ENCODE measurements around the gene TP53I11. TPM values are rescaled to one million over a fixed set of nuclear protein-coding genes. Genes with fewer than 3 reads are reported as not detected.
A peak's percentile ranks its signal among the peaks of the same experiment; 100 is the strongest.

Gene TP53I11
- total and polyA plus RNA-seq, 9 of the 15 experiments (the other 6 are each of a cell fraction or from before 2014, with no cell fraction given), result 0.14 to 2.5 (median 1.2) TPM; not detected in 2

GRCh38 chr11:44903035-44903434 lies 47.6 kb downstream of the TP53I11 start:
- no peaks in the 10 kb centered on the region for H3K79me2 ChIP-seq (ENCODE audit: control insufficient read depth, insufficient read depth, low read length)
- peaks cover 0 to 22% of the 10 kb centered on the region in 2 experiments; a peak in 2 of 5 replicates for H3K27me3 ChIP-seq (ENCODE audit: control insufficient read depth in 2 of 2, insufficient read depth in 2 of 2, low read length in 2 of 2)
- no peaks in the 10 kb centered on the region for H3K36me3 ChIP-seq (ENCODE audit: control insufficient read depth, insufficient read depth, low read length)
- BruUV-seq (replicated peaks), result no TSS peak
- FAIRE-seq (no peak), DNase-seq (ENCODE audit: extremely low read depth in 1 of 4, low spot score in 3 of 4) (no peak), ATAC-seq (no peak)
- H3K4me1 ChIP-seq (replicated peaks in 1 of 2; ENCODE audit: control insufficient read depth in 2 of 2, insufficient read depth in 2 of 2, low read length in 2 of 2), result peaks cover 4 to 10% of the 10 kb centered on the region in 2 experiments; a peak in 4 of 5 replicates
- CTCF ChIA-PET (ENCODE audit: low intra/inter-chr PET ratio), result no interaction called here
- no peaks in the 10 kb centered on the region for H3K9me1 ChIP-seq (ENCODE audit: control insufficient read depth, insufficient read depth, low read length)
- no peaks in the 10 kb centered on the region for H4K20me1 ChIP-seq (replicated peaks; ENCODE audit: control insufficient read depth, insufficient read depth, low read length)
- intact Hi-C loops (cut with micrococcal nuclease) (no loop called here), in situ Hi-C loops (cut with MboI) (no loop called here)
- H3K4me3 ChIP-seq, result no peak overlapping the region
- no peak overlapping the region for H3K27ac ChIP-seq (ENCODE audit: extremely low read depth, low read depth, low read length)
- POLR2A ChIA-PET, result interaction anchor here (0.6 kb wide), 1 partner anchor 110 kb away, joined by 3 read pairs; no protein-coding TSS in a partner anchor
- 0% methylated on average over 7 of the region's 7 CpGs for WGBS (ENCODE audit: insufficient coverage, low coverage, missing lambda C conversion rate)
- no peak overlapping the region for H2AFZ ChIP-seq (ENCODE audit: low read depth, low read length)
- no peak overlapping the region for H3K4me2 ChIP-seq (ENCODE audit: insufficient read depth, low read length)
- no peak overlapping the region for H3K9ac ChIP-seq (ENCODE audit: insufficient read depth in 1 of 2, low read depth in 2 of 2, low read length in 2 of 2)
- H3K9me3 ChIP-seq (replicated peaks; ENCODE audit: control insufficient read depth, insufficient read depth, low read depth, low read length), result no peaks in the 10 kb centered on the region
- no peak for TF ChIP-seq ASH1L (IDR thresholded peaks at IDR 0.05; ENCODE audit: borderline replicate concordance, low read depth, partially characterized antibody)
- TF ChIP-seq YY1 (IDR thresholded peaks at IDR 0.05; ENCODE audit: borderline replicate concordance in 1 of 3, control insufficient read depth in 1 of 3, extremely low read depth in 1 of 3, insufficient read depth in 3 of 3, insufficient read length in 1 of 3, insufficient replicate concordance in 2 of 3, low read depth in 1 of 3, low read length in 2 of 3), result no peak
- TF ChIP-seq CXXC5 (CRISPR knock-in tag; IDR thresholded peaks at IDR 0.05), result no peak
- no peak for TF ChIP-seq CBFB (CRISPR knock-in tag; IDR thresholded peaks at IDR 0.05)
- no peak for TF ChIP-seq RFX1 (IDR thresholded peaks at IDR 0.05)
- no peak for TF ChIP-seq TAF9B (IDR thresholded peaks at IDR 0.05; ENCODE audit: partially characterized antibody)
- TF ChIP-seq ZNF668 (CRISPR knock-in tag; IDR thresholded peaks at IDR 0.05), result no peak
- no peak for TF ChIP-seq KAT7 (CRISPR knock-in tag; IDR thresholded peaks at IDR 0.05; ENCODE audit: borderline replicate concordance)
- peak; percentile 94 for TF ChIP-seq ZFP36 (IDR thresholded peaks at IDR 0.05; ENCODE audit: low read depth, low read length, partially characterized antibody)
- TF ChIP-seq REST (IDR thresholded peaks at IDR 0.05; ENCODE audit: borderline replicate concordance), result no peak
- TF ChIP-seq REST (CRISPR knock-in tag; IDR thresholded peaks at IDR 0.05; ENCODE audit: low read depth), result no peak
- TF ChIP-seq, protein P1, sequence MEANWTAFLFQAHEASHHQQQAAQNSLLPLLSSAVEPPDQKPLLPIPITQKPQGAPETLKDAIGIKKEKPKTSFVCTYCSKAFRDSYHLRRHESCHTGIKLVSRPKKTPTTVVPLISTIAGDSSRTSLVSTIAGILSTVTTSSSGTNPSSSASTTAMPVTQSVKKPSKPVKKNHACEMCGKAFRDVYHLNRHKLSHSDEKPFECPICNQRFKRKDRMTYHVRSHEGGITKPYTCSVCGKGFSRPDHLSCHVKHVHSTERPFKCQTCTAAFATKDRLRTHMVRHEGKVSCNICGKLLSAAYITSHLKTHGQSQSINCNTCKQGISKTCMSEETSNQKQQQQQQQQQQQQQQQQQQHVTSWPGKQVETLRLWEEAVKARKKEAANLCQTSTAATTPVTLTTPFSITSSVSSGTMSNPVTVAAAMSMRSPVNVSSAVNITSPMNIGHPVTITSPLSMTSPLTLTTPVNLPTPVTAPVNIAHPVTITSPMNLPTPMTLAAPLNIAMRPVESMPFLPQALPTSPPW (CRISPR knock-in tag; IDR thresholded peaks at IDR 0.05), result no peak
- no peak for TF ChIP-seq HDAC3 (IDR thresholded peaks at IDR 0.05; ENCODE audit: borderline replicate concordance, partially characterized antibody)

Measured in K562 (cell line).